GM19467 (cell line): ENCODE measurements around the gene HNF4A.
A peak's percentile ranks its signal among the peaks of the same experiment; 100 is the strongest.
"Not testable (repeated sequence)": the region's sequence is repeated elsewhere in the genome, so short reads cannot be mapped to it uniquely, and the experiment has no call there.

ENCODE experiments used
- ATAC-seq: cut with Tn5 transposase; IDR thresholded peaks from one replicate; pipeline ENCODE4 v1.9.1; 2021; ENCODE audit warnings: mild to moderate bottlenecking, moderate library complexity; ENCODE audit not compliant: unreplicated experiment

Gene HNF4A

GRCh38 chr20:44461142-44461802 is 105.8 kb downstream of the HNF4A start:
- no peak for ATAC-seq

DNA sequence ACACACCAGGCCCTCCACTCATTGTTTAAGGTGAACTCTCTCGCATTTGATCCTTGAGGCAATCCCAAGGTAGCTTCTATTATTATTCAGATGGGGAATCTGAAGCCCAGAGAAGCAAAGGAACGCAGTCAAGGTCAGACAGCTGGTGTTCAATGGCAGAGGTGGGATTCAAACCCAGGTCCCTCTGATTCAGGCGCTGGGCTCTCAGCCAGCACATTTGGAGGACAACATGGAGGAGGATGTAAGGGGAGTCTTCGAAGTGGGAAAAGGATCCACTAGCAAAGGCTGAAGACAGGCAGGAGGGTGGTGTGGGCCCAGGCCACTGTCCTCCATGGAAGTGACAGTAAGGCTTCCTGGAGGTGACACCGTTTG is 106.3 kb downstream of the HNF4A start:
- no peak for ATAC-seq

GRCh38 chr20:44463466-44463865 is 108.0 kb downstream of the HNF4A start:
- ATAC-seq: no peak

DNA sequence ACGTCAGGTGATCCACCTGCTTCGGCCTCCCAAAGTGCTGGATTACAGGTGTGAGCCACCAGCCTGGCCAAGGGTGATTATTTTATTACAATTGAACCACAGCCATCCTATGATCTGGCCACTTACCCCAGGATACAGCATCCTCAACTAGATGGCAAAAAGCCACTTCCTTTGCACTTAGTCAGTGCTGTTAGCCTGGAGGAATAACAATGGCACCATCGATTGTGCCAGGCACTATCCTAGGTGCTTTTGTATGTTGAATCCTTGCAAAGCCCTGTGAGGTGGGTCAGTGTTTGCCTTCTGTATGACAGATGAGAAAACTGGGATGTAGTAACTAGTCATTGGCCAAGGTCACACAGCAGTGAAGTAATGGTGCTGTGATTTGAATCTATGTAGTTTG is 109.0 kb downstream of the HNF4A start:
- no peak for ATAC-seq

DNA sequence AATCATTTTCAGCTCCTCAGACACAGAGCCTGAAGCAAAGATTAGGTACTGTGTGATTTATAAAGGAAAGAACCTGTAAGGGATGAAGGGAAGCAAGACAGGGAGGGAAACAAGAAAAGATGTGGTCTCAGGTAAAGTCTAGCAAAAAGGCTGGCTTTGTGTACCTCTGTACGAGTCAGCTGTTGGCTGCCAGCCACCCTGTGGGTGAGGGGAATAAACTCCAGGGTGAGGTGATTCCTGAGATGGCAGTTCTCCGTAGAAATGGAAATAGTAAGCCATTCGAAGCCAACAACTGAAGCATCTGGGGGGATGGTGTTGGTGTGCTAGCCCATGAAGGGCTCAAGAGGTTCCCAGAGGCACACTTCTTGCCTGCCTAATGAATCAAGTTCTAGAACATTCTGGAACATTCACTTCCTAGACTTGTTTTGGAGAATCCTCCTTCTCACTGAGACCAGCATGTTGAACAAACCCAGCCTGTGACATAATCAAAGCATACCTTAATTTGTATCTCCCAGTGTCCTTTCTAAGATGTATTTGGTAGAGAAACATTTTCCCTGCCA is 109.6 kb downstream of the HNF4A start:
- ATAC-seq: no peak

DNA sequence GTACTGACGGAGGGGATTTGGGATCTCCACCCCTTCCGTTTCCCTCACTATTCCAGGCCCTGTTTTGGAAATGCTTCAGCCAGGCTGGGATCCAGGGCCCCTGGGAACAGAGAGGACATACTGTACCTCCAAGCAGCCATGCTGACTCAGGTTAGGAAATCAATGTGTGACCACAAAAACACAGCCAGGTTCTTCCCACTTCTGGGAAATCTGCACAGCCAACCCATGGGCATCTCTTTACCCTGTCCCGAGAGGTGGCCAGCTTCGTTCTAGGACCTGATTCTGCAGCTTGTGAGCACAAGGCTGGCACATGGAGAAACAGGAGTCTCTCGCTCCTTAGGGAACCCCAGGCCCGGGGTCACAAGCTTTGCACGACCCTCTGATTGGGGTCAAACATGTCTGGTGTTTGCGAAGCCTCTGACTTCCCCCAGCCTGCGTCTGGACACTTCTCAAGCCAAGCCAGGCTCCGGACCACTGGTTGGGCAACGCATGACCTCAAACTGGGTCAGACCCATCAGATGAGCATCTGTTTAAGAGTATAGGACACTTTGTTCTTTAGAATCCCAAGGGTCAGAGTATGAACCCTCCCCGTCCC is 111.9 kb downstream of the HNF4A start:
- no peak for ATAC-seq

DNA sequence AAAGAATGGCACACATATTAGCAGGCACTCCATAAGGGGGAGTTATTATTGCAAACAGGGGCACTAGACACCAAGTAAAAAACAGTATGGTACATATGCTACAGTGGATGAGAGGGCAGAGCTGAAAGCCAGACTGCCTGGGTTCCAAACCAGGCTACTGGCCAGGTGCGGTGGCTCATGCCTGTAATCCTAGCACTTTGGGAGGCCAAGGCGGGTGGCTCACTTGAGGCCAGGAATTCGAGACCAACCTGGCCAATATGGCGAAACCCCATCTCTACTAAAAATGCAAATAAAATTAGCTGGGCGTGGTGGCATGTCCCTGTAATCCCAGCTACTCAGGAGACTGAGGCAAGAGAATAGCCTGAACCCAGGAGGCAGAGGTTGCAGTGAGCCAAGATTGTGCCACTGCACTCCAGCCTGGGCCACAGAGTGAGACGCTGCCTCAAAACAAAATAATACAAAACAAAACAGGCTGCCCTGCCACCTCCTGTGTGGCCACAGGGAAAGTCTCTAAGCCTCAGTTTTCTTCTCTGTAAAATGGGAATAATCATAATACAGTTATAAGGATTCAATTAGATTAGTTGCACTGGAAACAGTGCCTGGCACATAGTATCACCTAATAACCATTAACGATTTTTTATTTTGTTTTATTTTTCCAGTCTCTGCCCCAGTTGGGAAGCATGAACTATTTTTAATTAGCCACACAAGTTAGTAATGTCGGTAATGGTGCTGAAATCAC is 112.7 kb downstream of the HNF4A start:
- ATAC-seq: no peak

GRCh38 chr20:44470327-44470726 is 114.8 kb downstream of the HNF4A start:
- no peak for ATAC-seq

- no peak for ATAC-seq
Observed at GRCh38 chr20:44471481-44471882, 116.0 kb downstream of the HNF4A start.

DNA sequence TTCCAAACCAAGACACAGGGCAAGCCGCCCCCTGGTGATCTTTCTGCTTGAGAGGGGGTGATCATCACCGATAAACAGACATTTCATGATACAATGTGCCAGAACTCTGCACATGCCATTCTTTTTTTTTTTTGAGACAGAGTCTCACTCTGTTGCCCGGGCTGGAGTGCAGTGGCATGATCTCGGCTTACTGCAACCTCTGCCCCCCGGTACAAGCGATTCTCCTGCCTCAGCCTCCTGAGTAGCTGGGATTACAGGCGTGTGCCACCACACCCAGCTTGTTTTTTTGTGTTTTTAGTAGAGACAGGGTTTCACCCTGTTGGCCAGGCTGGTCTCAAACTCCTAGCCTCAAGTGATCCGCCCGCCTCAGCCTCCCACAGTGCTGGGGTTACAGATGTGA is 116.8 kb downstream of the HNF4A start:
- ATAC-seq: not testable (repeated sequence)

DNA sequence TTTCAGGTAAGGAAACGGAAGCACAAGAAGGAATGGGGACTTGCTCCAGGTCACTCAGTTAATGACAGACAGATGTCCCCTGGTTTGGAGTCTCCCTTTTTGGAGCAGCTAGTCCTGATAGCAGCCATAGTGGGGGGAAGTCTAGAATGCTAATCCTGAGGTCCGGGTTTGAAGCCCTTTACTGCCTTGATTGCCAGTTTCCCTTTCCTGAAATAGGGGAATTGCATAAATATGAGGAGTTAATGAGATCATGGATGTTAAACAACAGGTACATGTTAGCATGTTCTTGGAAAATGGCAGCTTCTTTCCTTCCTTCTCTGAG is 119.8 kb downstream of the HNF4A start:
- no peak for ATAC-seq

GRCh38 chr20:44475694-44476560 is 120.4 kb downstream of the HNF4A start, which contains the start of gene TTPAL:
TSS of gene TTPAL (plus strand) at chr20:44475874. CDS start at chr20:44480000, 4,126 bp downstream.
- peak; percentile 87 for ATAC-seq

- ATAC-seq: no peak
Observed at GRCh38 chr20:44477151-44477550, 121.7 kb downstream of the HNF4A start.

DNA sequence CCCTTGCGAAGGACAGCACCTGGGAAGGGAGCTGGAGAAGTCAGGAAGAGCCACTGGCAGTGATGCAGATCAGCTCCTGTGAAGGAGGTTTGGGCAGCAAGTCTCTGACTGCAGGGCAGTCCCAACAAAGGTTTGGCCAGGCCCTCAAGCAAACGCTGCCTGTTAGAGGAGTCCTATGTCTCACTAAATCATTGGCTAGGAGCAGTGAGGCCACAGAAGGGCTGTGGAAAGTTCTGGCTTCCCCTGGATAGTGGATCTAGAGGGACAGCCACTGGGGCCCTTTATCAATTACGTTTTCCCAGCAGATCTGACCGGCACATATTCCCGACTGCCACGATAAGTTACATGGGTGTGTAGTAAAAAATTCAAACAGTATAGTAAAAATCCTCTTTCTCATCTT is 122.7 kb downstream of the HNF4A start:
- ATAC-seq: no peak

- no peak for ATAC-seq
Observed at GRCh38 chr20:44479643-44480042, 124.1 kb downstream of the HNF4A start.

GRCh38 chr20:44480097-44480496 is 124.6 kb downstream of the HNF4A start:
- ATAC-seq: no peak

DNA sequence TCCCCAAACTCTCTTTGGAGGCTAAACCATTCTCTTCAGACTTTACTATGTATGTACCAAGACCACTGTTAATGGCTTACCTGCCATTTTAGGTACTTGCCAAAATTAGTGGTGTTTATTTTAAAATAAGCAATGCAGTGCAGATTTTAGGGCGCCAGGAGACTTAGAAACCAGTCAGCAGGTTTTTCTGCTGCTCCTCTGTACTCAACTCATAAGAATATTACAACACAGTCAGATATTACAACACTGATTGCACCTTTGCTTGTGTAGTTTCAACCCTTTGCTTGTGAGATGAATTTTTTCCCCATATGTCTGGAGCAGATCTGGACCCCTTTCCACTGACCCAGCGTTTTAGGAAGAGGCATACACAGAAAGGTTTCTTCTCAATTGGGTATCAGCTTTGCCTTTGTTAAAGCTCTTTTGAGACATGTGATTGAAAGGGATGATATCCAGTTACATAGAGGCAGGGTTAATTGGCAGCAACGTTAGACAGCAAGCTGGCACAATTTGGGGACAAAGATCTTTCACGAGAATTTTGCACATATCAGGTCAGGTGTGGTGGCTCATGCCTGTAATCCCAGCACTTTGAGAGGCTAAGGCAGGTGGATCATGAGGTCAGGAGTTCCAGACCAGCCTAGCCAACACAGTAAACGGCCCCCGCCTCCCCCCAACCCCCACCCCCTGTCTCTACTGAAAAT is 126.4 kb downstream of the HNF4A start:
- ATAC-seq: no peak

- no peak for ATAC-seq
Observed at GRCh38 chr20:44483112-44483511, 127.6 kb downstream of the HNF4A start.
